GM12892 (cell line): ENCODE results near the gene PAN3.

ENCODE experiments used
- POLR2A ChIP-seq: IDR thresholded peaks from 2 replicates; pipeline ENCODE4 v1.6.1; 2011; ENCODE audit warnings: low read depth, low read length, control low read depth
- POLR2AphosphoS5 ChIP-seq: IDR thresholded peaks from 2 replicates; pipeline ENCODE4 v1.6.1; 2011; ENCODE audit warnings: low read depth, low read length, control low read depth

DNA sequence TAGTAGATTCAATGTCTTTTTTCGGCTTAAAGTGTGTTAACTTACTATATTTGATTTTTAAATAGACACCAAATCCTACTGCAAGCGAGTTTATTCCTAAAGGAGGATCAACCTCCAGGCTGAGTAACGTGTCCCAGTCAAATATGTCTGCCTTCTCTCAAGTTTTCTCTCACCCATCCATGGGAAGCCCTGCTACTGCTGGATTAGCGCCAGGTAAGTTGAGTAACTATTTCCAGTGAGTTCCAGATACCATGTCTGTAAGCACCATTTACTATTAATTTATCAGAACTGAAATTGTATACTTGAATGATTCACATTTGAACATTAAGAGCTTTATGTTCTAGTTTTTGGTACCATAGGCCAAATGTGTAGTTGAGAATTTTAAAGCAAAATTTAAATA lies 81.8 kb downstream of the PAN3 start:
- TF ChIP-seq POLR2A: no peak
- no peak for TF ChIP-seq POLR2AphosphoS5
